ENCODE data around the gene DPP6. TPM values are rescaled to one million over a fixed set of nuclear protein-coding genes. Genes with fewer than 3 reads are reported as not detected.
"Not testable (repeated sequence)": the region's sequence is repeated elsewhere in the genome, so short reads cannot be mapped to it uniquely, and the experiment has no call there.

Gene DPP6
- total RNA-seq, 2 experiments from 2014 or later: not detected

DNA sequence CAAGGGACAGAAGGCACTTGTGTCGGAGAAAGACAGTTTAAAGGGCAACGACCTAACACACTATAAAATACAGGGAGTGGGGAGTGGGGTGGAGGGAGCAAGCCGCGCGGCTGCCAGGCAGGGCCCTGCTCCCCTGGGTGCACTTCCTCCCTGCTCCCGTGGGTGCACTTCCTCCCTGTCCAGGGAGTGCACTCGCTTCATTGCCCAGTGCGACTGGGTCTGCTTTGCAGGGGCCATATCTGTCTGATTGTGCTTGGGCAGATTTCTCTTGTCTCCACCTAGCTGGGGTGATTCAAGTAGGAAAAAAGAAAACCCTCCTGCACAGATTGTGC, 94.5 kb downstream of the DPP6 start:
- CTCF ChIA-PET, POLR2A ChIA-PET: not testable (repeated sequence)

GRCh38 chr7:154148791-154149516, 96.8 kb downstream of the DPP6 start:
- POLR2A ChIA-PET, CTCF ChIA-PET: not testable (repeated sequence)

DNA sequence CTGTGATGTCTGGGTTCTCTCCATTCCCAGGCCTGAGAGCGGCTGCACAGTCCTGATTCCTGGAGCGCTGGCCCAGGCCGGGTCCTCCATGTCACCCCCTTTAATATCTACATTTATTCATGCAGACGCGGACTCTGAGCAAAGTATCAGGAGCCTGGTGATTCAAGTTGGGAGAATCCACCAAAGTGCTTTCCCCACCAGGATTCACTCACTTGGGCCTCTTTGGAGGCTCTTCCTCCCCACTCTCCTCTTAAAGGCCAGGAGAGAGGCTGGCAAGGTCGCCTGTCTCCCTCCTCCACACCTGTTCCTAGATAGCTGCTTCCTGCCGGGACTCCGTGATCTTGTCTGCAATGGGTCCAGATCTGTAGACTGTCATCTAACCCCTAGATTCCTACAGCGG, 98.5 kb downstream of the DPP6 start:
- POLR2A ChIA-PET, CTCF ChIA-PET: not testable (repeated sequence)

DNA sequence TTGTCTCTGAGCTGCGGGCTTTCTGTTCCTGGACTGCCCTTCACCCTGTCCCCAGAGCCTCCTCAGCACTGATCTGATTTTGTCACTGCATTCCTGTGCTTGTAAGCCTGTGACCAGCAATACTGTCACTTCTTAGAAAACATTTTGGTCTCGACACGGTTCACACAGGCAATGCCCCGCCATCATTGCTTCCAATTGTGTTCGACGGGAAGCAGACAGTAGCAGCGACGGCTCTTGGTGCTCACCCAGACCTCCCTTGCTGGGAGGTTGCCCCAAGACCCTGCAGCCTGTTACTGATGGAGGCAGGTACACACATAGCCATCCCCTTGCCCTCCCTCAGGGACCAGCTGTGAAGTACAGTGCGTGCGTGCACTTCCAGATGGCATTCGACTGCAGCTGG, 99.1 kb downstream of the DPP6 start:
- POLR2A ChIA-PET, CTCF ChIA-PET: not testable (repeated sequence)

GRCh38 chr7:154155928-154156327, 103.7 kb downstream of the DPP6 start:
- CTCF ChIA-PET, POLR2A ChIA-PET: not testable (repeated sequence)

- POLR2A ChIA-PET, CTCF ChIA-PET: not testable (repeated sequence)
Measured at GRCh38 chr7:154162921-154163320, 110.7 kb downstream of the DPP6 start.

- POLR2A ChIA-PET, CTCF ChIA-PET: not testable (repeated sequence)
Measured at GRCh38 chr7:154163642-154164041, 111.4 kb downstream of the DPP6 start.

DNA sequence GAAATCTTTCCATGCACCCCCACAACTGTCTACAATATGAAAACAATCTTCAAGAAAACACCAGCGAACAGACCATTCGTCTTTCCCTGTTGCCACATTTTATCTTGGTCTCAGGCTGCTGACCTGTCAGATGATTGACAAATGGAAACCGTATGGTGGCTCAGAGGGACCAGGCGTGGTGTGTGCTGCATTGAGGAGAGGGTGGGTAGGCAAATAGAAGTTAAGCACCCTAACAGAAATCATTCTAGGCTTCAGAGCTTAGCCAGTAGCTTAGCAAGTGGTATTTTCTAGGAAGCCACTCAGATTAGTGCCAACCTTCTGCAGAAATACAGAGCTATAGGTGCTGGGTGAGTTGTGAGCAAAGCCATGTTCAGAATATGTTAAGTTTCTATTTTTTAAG, 114.9 kb downstream of the DPP6 start:
- ChIA-PET POLR2A (no interaction called here), CTCF (no interaction called here)

GRCh38 chr7:154167807-154168206, 115.6 kb downstream of the DPP6 start:
- ChIA-PET CTCF (no interaction called here), POLR2A (no interaction called here)

DNA sequence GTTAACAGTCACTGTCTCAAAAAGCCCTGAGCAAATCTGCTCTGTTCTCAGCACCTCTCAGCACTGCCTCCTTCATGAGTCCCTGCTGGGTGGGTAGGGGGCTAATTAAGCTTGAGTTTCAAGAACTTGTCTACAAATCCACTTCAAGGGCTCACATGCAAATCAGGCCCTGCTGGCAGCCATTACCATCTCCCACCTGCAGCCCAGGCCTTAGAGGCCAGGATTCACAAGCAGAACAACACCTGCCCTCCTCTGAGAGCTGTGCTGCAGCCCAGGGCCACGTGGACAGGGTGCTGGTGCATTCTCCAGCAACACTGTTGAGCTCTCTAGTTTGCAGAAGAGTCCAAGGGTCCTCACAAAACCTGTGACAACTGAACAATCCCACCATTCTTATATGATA, 119.2 kb downstream of the DPP6 start:
- POLR2A ChIA-PET: no interaction called here
- CTCF ChIA-PET: no interaction called here

DNA sequence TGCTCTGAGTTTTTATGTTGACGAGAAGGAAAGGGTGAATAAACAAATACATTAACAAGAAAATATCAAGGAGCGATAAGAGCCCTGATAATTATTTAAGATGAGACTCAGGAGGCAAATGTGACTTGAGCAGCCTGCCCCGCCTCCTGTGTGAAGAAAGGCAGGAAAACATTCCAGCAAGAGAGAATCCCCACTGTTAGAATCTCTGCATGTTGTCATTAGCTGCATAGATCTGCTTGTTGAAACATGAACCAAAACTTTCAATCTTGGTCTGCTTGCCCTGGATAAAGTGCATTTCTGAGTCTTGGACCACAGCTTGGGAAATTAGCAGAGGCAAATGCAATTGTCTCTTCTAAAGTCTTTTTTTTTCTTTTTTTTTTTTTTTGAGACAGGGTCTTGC, 120.0 kb downstream of the DPP6 start:
- ChIA-PET CTCF (no interaction called here), POLR2A (no interaction called here)

DNA sequence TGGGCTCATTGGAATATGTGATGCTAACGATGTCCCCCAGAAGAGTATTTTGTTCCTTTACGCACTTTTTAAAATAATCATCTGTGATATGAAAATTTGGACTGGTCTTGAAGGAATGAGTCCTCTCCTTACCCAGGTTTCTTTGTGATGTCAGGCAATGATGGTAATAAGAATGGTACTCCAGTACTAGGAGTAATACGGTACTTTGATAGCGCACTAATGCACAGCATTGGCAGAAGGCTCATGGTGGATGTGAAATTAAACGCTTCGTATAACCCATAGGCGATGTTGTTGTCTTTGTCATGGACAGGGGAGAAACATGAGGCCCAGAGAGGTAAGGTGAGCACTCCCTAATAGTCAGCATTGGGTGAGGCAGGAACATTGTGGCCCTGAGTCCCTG, 125.4 kb downstream of the DPP6 start:
- ChIA-PET POLR2A (no interaction called here), CTCF (no interaction called here)

GRCh38 chr7:154178895-154179294, 126.7 kb downstream of the DPP6 start:
- POLR2A ChIA-PET: no interaction called here
- CTCF ChIA-PET: no interaction called here

GRCh38 chr7:154183482-154183881, 131.3 kb downstream of the DPP6 start:
- ChIA-PET POLR2A (no interaction called here), CTCF (no interaction called here)

- ChIA-PET CTCF (no interaction called here), POLR2A (no interaction called here)
Measured at GRCh38 chr7:154183946-154184345, 131.7 kb downstream of the DPP6 start.

DNA sequence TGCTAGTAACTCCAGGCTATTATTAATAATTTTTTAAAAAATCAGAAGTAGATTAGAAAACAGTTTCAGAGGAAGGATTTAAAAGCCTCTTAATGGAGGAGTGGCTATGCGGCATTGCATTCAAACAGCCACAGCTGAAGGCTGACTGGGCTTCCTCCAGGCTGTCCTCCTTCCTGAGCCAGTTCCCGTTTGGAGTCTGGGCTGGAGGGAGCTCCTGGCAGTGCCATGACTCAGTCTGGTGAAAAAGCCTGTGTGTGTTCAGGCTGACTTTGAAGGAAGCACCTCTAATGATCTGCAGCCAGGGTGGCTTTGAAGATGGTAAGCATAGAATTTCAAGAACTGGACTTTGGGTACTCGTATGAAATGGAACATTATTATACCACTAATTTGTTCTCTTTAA, 134.6 kb downstream of the DPP6 start:
- POLR2A ChIA-PET: no interaction called here
- CTCF ChIA-PET: no interaction called here

DNA sequence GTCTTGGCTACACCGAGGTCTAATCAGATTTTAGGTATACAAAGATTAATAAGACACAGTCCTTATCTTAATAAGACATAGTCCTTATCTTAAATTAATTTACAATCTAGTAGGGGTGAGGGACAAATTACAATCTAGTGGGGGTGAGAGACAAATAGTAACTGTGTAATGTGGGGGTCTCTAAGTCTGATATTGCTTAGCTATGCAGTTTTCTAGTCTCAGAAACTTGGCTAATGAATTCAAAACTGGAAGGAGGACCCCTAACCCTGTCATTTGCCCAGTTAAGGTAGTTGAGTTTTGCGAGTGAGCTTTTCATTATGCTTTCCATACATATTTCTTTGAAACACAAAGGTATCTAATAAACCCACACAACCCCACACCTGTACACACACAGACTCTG, 136.1 kb downstream of the DPP6 start:
- POLR2A ChIA-PET: no interaction called here
- CTCF ChIA-PET: no interaction called here

GRCh38 chr7:154195266-154195665, 143.1 kb downstream of the DPP6 start:
- ChIA-PET CTCF (no interaction called here), POLR2A (no interaction called here)

- ChIA-PET CTCF (no interaction called here), POLR2A (no interaction called here)
Measured at GRCh38 chr7:154198481-154198880, 146.3 kb downstream of the DPP6 start.

DNA sequence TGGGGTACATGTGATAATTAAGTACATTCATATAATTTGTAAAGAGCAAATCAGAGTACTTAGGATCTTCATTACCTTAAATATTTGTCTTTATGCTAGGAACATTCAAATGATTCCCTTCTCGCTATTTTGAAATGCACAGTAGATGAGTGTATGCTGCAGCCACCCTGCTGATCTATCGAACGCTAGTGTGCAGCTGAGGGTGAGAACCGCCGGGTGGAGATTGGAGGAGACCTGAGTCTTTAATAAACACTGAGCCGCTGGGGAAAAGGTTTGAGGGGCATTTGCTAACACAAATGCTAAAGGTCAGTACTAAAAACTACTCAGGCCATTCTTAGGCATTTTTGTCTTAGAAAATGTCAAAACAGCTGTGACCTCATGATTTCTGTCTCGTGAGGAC, 148.0 kb downstream of the DPP6 start:
- CTCF ChIA-PET: no interaction called here

GRCh38 chr7:154202002-154202401, 149.8 kb downstream of the DPP6 start:
- ChIA-PET POLR2A (no interaction called here), CTCF (no interaction called here)

More for the DNA sequence above, 148.0 kb downstream of the DPP6 start:
- POLR2A ChIA-PET: no interaction called here

GRCh38 chr7:154204046-154204445, 151.8 kb downstream of the DPP6 start:
- CTCF ChIA-PET: no interaction called here
- POLR2A ChIA-PET: no interaction called here

GRCh38 chr7:154212861-154213260, 160.7 kb downstream of the DPP6 start:
- POLR2A ChIA-PET: no interaction called here
- CTCF ChIA-PET: no interaction called here
